Measurements from ENCODE around the gene SCFD2. TPM values are rescaled to one million over a fixed set of nuclear protein-coding genes. Genes with fewer than 3 reads are reported as not detected.

SCFD2 gene
- polyA plus RNA-seq, 3 donors, result 5.4 to 9.4 (median 6.7) TPM

GRCh38 chr4:53234111-53234510, 131.8 kb downstream of the SCFD2 start:
- H3K79me2 ChIP-seq (ENCODE audit: insufficient read depth, low read length), result no peaks in the 10 kb centered on the region
- no peak for DNase-seq
- H3K9me3 Mint-ChIP-seq, result peaks cover 0 to 4% (median 1%) of the 10 kb centered on the region in 7 donors
- no peak overlapping the region for H2AFZ ChIP-seq (ENCODE audit: insufficient read depth, low read depth, low read length, poor library complexity, severe bottlenecking)
- peak overlapping the region in 1 of 7 donors; percentile 35 for H3K27ac Mint-ChIP-seq
- H3K27me3 ChIP-seq (ENCODE audit: control insufficient read depth in 2 of 2, insufficient read depth in 2 of 2, low read length in 2 of 2), result no peaks in the 10 kb centered on the region
- H3K36me3 ChIP-seq (replicated peaks in 1 of 2; ENCODE audit: control insufficient read depth in 1 of 2, insufficient read depth in 2 of 2, low read length in 2 of 2), result no peaks in the 10 kb centered on the region
- no peaks in the 10 kb centered on the region for H3K27me3 Mint-ChIP-seq (ENCODE audit: low read depth in 3 of 3)
- no peaks in the 10 kb centered on the region for H3K4me1 Mint-ChIP-seq
- H3K9ac ChIP-seq (ENCODE audit: insufficient read depth, low read length, poor library complexity, severe bottlenecking), result no peak overlapping the region
- intact Hi-C loops (cut with micrococcal nuclease), result no loop called here
- H4K20me1 ChIP-seq (ENCODE audit: insufficient read depth, low read length), result no peaks in the 10 kb centered on the region
- no peak overlapping the region for H3K4me3 Mint-ChIP-seq
- no peak overlapping the region for H3K4me2 ChIP-seq (replicated peaks; ENCODE audit: extremely low read depth, low read length, poor library complexity, severe bottlenecking)
- no peaks in the 10 kb centered on the region for H3K4me1 ChIP-seq (ENCODE audit: control insufficient read depth in 1 of 2, insufficient read depth in 2 of 2, low read length in 2 of 2)
- peaks cover 1 to 2% of the 10 kb centered on the region in 2 donors for H3K36me3 Mint-ChIP-seq
- no peaks in the 10 kb centered on the region for H3K9me3 ChIP-seq (replicated peaks in 1 of 2; ENCODE audit: control insufficient read depth in 1 of 2, insufficient read depth in 1 of 2, low read length in 2 of 2)
- H3K4me3 ChIP-seq (replicated peaks in 1 of 3; ENCODE audit: low read depth in 2 of 3, low read length in 3 of 3), result no peak overlapping the region
- no peak overlapping the region for H3K27ac ChIP-seq (ENCODE audit: low read depth in 1 of 2, low read length in 2 of 2)
- no peak for TF ChIP-seq CTCF (IDR thresholded peaks at IDR 0.05)

- intact Hi-C loops (cut with micrococcal nuclease), result no loop called here
- Histone ChIP-seq H3K4me1 (ENCODE audit: control insufficient read depth in 1 of 2, insufficient read depth in 2 of 2, low read length in 2 of 2) (no peaks in the 10 kb centered on the region), H3K9ac (ENCODE audit: insufficient read depth, low read length, poor library complexity, severe bottlenecking) (no peak overlapping the region), H3K27me3 (ENCODE audit: control insufficient read depth in 2 of 2, insufficient read depth in 2 of 2, low read length in 2 of 2) (no peaks in the 10 kb centered on the region), H3K4me3 (replicated peaks in 1 of 3; ENCODE audit: low read depth in 2 of 3, low read length in 3 of 3) (no peak overlapping the region), H3K9me3 (replicated peaks in 1 of 2; ENCODE audit: control insufficient read depth in 1 of 2, insufficient read depth in 1 of 2, low read length in 2 of 2) (no peaks in the 10 kb centered on the region), H3K4me2 (replicated peaks; ENCODE audit: extremely low read depth, low read length, poor library complexity, severe bottlenecking) (no peak overlapping the region), H3K27ac (ENCODE audit: low read depth in 1 of 2, low read length in 2 of 2) (no peak overlapping the region), H4K20me1 (ENCODE audit: insufficient read depth, low read length) (no peaks in the 10 kb centered on the region), H2AFZ (ENCODE audit: insufficient read depth, low read depth, low read length, poor library complexity, severe bottlenecking) (no peak overlapping the region), H3K79me2 (ENCODE audit: insufficient read depth, low read length) (no peaks in the 10 kb centered on the region), H3K36me3 (replicated peaks in 1 of 2; ENCODE audit: control insufficient read depth in 1 of 2, insufficient read depth in 2 of 2, low read length in 2 of 2) (no peaks in the 10 kb centered on the region)
- WGBS (ENCODE audit: insufficient coverage), result no CpG with 5 or more reads among the region's 2 CpGs
- DNase-seq, result no peak
- H3K4me3 Mint-ChIP-seq, result no peak overlapping the region
- H3K27ac Mint-ChIP-seq, result no peak overlapping the region
- peaks cover 0 to 2% of the 10 kb centered on the region in 2 donors for H3K36me3 Mint-ChIP-seq
- no peaks in the 10 kb centered on the region for H3K4me1 Mint-ChIP-seq
- peaks cover 0 to 3% (median 0%) of the 10 kb centered on the region in 7 donors for H3K9me3 Mint-ChIP-seq
- no peak for TF ChIP-seq CTCF (IDR thresholded peaks at IDR 0.05)
- no peaks in the 10 kb centered on the region for H3K27me3 Mint-ChIP-seq (ENCODE audit: low read depth in 3 of 3)
Observed at GRCh38 chr4:53233114-53233795, 132.6 kb downstream of the SCFD2 start.
